HCT116 (cell line): ENCODE data around the gene POFUT1. TPM values are rescaled to one million over a fixed set of nuclear protein-coding genes. Genes with fewer than 3 reads are reported as not detected.

Experiments
- ATAC-seq: fragments of 200-7000 bp; cut with Tn5 transposase; 2 replicates; pipeline ENCODE4 v1.9.1; 2020; ENCODE audit warnings: mild to moderate bottlenecking, moderate library complexity
- BruUV-seq: library from RNA; stranded (reverse); fragments of 400-500 nt; replicated peaks from 2 replicates; lab custom pipeline; 2021; lab: Mats Ljungman, UMichigan
- CTCF ChIA-PET: fragments of 300-600 bp; sonication (Branson Sonifier 250); formaldehyde crosslinking; loops from one replicate; lab custom pipeline; 2021; ENCODE audit warnings: antibody characterized with exemption; lab: Charles Lee
- POLR2A ChIA-PET: fragments of 300-600, 350-600 bp; sonication (Branson Sonifier 250); formaldehyde crosslinking; loops from one replicate; lab custom pipeline; 2021; ENCODE audit warnings: antibody characterized with exemption; lab: Charles Lee
- RAD21 ChIA-PET, 2 experiments: fragments of 300-600 bp; sonication (Branson Sonifier 250); formaldehyde crosslinking; loops; one replicate each; lab custom pipeline; 2023; ENCODE audit warnings: low total read pairs in 2 of 2; ENCODE audit not compliant: uncharacterized antibody in 2 of 2, unreplicated experiment in 2 of 2, low non-redundant PET in 1 of 2; lab: Charles Lee
- DNase-seq: peaks from one replicate; pipeline ENCODE4 v3.0.0-alpha.2; 2010; ENCODE audit warnings: low read depth, low spot score
- H2AFZ ChIP-seq: fragments of 200-600 bp; shearing (Covaris generic), sonication (generic); 2 replicates; pipeline ENCODE4 v1.6.1; 2017; ENCODE audit warnings: low read depth, mixed run types, mixed read lengths, antibody characterized with exemption, low read length; ENCODE audit not compliant: poor library complexity, severe bottlenecking
- H3K27ac ChIP-seq: 2 replicates; pipeline ENCODE4 v1.5.1; 2012; ENCODE audit warnings: low read depth, low read length
- H3K27me3 ChIP-seq: fragments of 200-600 bp; sonication (generic); 2 replicates; pipeline ENCODE4 v1.6.1; 2016; ENCODE audit warnings: mixed run types, low read length, mixed read lengths; ENCODE audit not compliant: insufficient read depth
- H3K36me3 ChIP-seq, 2 experiments: fragments of 200-500 bp in 1 of 2; fragments of 200-600 bp in 1 of 2; sonication (Bioruptor generic) in 1 of 2; sonication (generic) in 1 of 2; 2 replicates each; pipeline versions ENCODE4 v1.5.1 to v1.6.1; 2014 to 2016; ENCODE audit warnings: low read length in 2 of 2, inconsistent platforms in 1 of 2, mixed read lengths in 1 of 2, mixed run types in 1 of 2; ENCODE audit not compliant: insufficient read depth in 2 of 2, control insufficient read depth in 1 of 2
- H3K4me1 ChIP-seq, 2 experiments: fragments of 200-600 bp in 1 of 2; sonication (generic) in 1 of 2; 2 replicates each; pipeline versions ENCODE4 v1.5.1 to v1.6.1; 2012 to 2017; ENCODE audit warnings: low read length in 2 of 2, inconsistent platforms in 1 of 2, mild to moderate bottlenecking in 1 of 2, mixed read lengths in 1 of 2, mixed run types in 1 of 2, moderate library complexity in 1 of 2; ENCODE audit not compliant: insufficient read depth in 2 of 2, control insufficient read depth in 1 of 2
- H3K4me2 ChIP-seq: fragments of 200-600 bp; sonication (generic); 2 replicates; pipeline ENCODE4 v1.6.1; 2017; ENCODE audit warnings: mixed run types, low read length, mixed read lengths
- H3K4me3 ChIP-seq, 2 experiments: fragments of 200-600 bp in 1 of 2; sonication (generic) in 1 of 2; replicated peaks in 1 of 2; 2 replicates each; pipeline ENCODE4 v1.5.1; 2011 to 2016; ENCODE audit warnings: low read length in 2 of 2, control low read depth in 1 of 2, low read depth in 1 of 2, mild to moderate bottlenecking in 1 of 2, mixed read lengths in 1 of 2, mixed run types in 1 of 2
- H3K79me2 ChIP-seq: fragments of 200-600 bp; sonication (generic); 2 replicates; pipeline ENCODE4 v1.6.1; 2017; ENCODE audit warnings: mild to moderate bottlenecking, mixed run types, low read length, moderate library complexity, mixed read lengths; ENCODE audit not compliant: insufficient read depth
- H3K9ac ChIP-seq: fragments of 200-600 bp; sonication (generic); 2 replicates; pipeline ENCODE4 v1.6.1; 2016; ENCODE audit warnings: low read length, mixed read lengths
- H3K9me2 ChIP-seq: fragments of 200-600 bp; sonication (generic), shearing (Covaris generic); 2 replicates; pipeline ENCODE4 v1.6.1; 2017; ENCODE audit warnings: mixed run types, mild to moderate bottlenecking, moderate library complexity; ENCODE audit not compliant: insufficient read depth
- H3K9me3 ChIP-seq, 2 experiments: fragments of 200-500 bp in 1 of 2; fragments of 200-600 bp in 1 of 2; sonication (Bioruptor generic) in 1 of 2; sonication (generic) in 1 of 2; 2 replicates each; pipeline ENCODE4 v1.6.1; 2014 to 2017; ENCODE audit warnings: low read length in 2 of 2, mixed read lengths in 2 of 2, inconsistent platforms in 1 of 2, low read depth in 1 of 2, mild to moderate bottlenecking in 1 of 2, mixed run types in 1 of 2, moderate library complexity in 1 of 2; ENCODE audit not compliant: control insufficient read depth in 1 of 2, insufficient read depth in 1 of 2
- H4K20me1 ChIP-seq: fragments of 200-600 bp; sonication (generic), shearing (Covaris generic); 2 replicates; pipeline ENCODE4 v1.6.1; 2017; ENCODE audit warnings: mixed run types, mild to moderate bottlenecking, moderate library complexity; ENCODE audit not compliant: insufficient read depth
- MAX ChIP-seq: IDR thresholded peaks from 2 replicates; pipeline ENCODE4 v1.6.1; 2012
- REST ChIP-seq: IDR thresholded peaks from 2 replicates; pipeline ENCODE4 v1.6.1; 2012; ENCODE audit warnings: low read depth
- TCF7L2 ChIP-seq: IDR thresholded peaks from 2 replicates; pipeline ENCODE4 v1.7.0; 2011; ENCODE audit warnings: borderline replicate concordance, inconsistent platforms; ENCODE audit not compliant: insufficient read depth, insufficient read length; ENCODE audit errors: extremely low read depth
- ZFX ChIP-seq: fragments of 450-650 bp; IDR thresholded peaks from 2 replicates; pipeline ENCODE4 v1.6.1; 2017
- intact Hi-C: fragments of 100-400 bp; cut with micrococcal nuclease; formaldehyde crosslinking; loops from 2 replicates; pipeline ENCODE4 v1.10.0; 2022
- total RNA-seq: library from RNA; stranded (reverse); gene quantifications from one replicate; pipeline ENCODE4 v1.2.1, GENCODE V29; 2021; ENCODE audit not compliant: unreplicated experiment

POFUT1 gene
- total RNA-seq, 1 experiment from 2014 or later, result 34.5 TPM

- TF ChIP-seq REST (no peak), ZFX (no peak), MAX (no peak)
These were observed 16.8 kb downstream of the POFUT1 start (continued) for GRCh38 chr20:32224463-32224862.

- Histone ChIP-seq H3K4me1 (no peaks in the 10 kb centered on the region), H3K9ac (no peak overlapping the region), H3K9me3 (no peaks in the 10 kb centered on the region), H3K27me3 (no peaks in the 10 kb centered on the region), H3K4me3 (no peak overlapping the region), H3K36me3 (peaks cover 17 to 23% of the 10 kb centered on the region in 2 experiments), H3K27ac (no peak overlapping the region), H3K9me2 (no peaks in the 10 kb centered on the region), H3K4me2 (no peak overlapping the region), H4K20me1 (no peaks in the 10 kb centered on the region), H2AFZ (no peak overlapping the region), H3K79me2 (no peaks in the 10 kb centered on the region)
- ChIA-PET RAD21 (no interaction called here), POLR2A (no interaction called here), CTCF (no interaction called here)
- BruUV-seq, result no TSS peak
- intact Hi-C loops, result no loop called here
- TF ChIP-seq TCF7L2, result no peak
- DNase-seq (no peak), ATAC-seq (no peak)
These were observed 18.7 kb downstream of the POFUT1 start for GRCh38 chr20:32226391-32226790.
